Activated T-helper 1 cell treated with anti-CD3 and anti-CD28 coated beads, Interleukin-2, amount 50 U/mL, for 16 hours (primary cell): Measurements from ENCODE around the gene LATS2.
"Not testable (repeated sequence)": the region's sequence is repeated elsewhere in the genome, so short reads cannot be mapped to it uniquely, and the experiment has no call there.

Experiments
- DNase-seq, 2 donors: peaks; one replicate each; pipeline ENCODE4 v3.0.0-alpha.2; 2020; ENCODE audit warnings: low read depth in 1 of 2, low spot score in 1 of 2

The LATS2 gene

GRCh38 chr13:21075379-21076249 lies 14.2 kb upstream of the LATS2 start:
- no peak for DNase-seq

- DNase-seq = no peak
Observed at GRCh38 chr13:21075011-21075378, 13.6 kb upstream of the LATS2 start.

- DNase-seq = no peak
Observed at GRCh38 chr13:21074546-21074945, 13.2 kb upstream of the LATS2 start.

GRCh38 chr13:21071924-21072323 lies 10.5 kb upstream of the LATS2 start:
- DNase-seq = no peak

GRCh38 chr13:21071015-21071414 lies 9.6 kb upstream of the LATS2 start:
- DNase-seq = no peak

- DNase-seq = no peak
Observed at GRCh38 chr13:21069561-21070004, 8.2 kb upstream of the LATS2 start.

- no peak for DNase-seq
Observed at GRCh38 chr13:21067848-21068247, 6.5 kb upstream of the LATS2 start.

- no peak for DNase-seq
Observed at GRCh38 chr13:21066946-21067345, 5.6 kb upstream of the LATS2 start.

- DNase-seq = no peak
Observed at GRCh38 chr13:21065686-21066085, 4.3 kb upstream of the LATS2 start.

- DNase-seq = no peak
Observed at GRCh38 chr13:21063031-21063430, 1.6 kb upstream of the LATS2 start.

- no peak for DNase-seq
Observed at GRCh38 chr13:21060338-21061028, 903 bp downstream of the LATS2 start.

GRCh38 chr13:21059641-21060337 lies 1.6 kb downstream of the LATS2 start:
- DNase-seq = no peak

GRCh38 chr13:21058361-21058760 lies 3.0 kb downstream of the LATS2 start:
- no peak for DNase-seq

GRCh38 chr13:21055511-21056045 lies 5.8 kb downstream of the LATS2 start:
- DNase-seq = no peak

GRCh38 chr13:21055016-21055415 lies 6.4 kb downstream of the LATS2 start:
- DNase-seq = no peak

GRCh38 chr13:21054313-21054712 lies 7.1 kb downstream of the LATS2 start:
- no peak for DNase-seq

GRCh38 chr13:21053231-21053630 lies 8.2 kb downstream of the LATS2 start:
- no peak for DNase-seq

GRCh38 chr13:21051675-21052074 lies 9.7 kb downstream of the LATS2 start:
- no peak for DNase-seq

- no peak for DNase-seq
Observed at GRCh38 chr13:21050288-21051197, 10.8 kb downstream of the LATS2 start.

- not testable (repeated sequence) for DNase-seq
Observed at GRCh38 chr13:21049731-21050130, 11.7 kb downstream of the LATS2 start.
